Testis (tissue), 2 donors: ENCODE measurements around the gene ADORA1.

ENCODE experiments used
- CTCF ChIP-seq, 3 experiments: fragments of 450-650 bp in 2 of 3; fragments of 200-600 bp in 1 of 3; sonication (generic) in 1 of 3; IDR thresholded peaks; one replicate each; pipeline ENCODE4 v1.5.1; 2016 to 2019; ENCODE audit warnings: antibody characterized with exemption in 3 of 3, mild to moderate bottlenecking in 2 of 3, moderate library complexity in 1 of 3
- POLR2A ChIP-seq: fragments of 450-650 bp; IDR thresholded peaks from one replicate; pipeline ENCODE4 v1.6.1; 2017; ENCODE audit warnings: antibody characterized with exemption, mild to moderate bottlenecking, moderate library complexity

- TF ChIP-seq CTCF (IDR thresholded peaks at IDR 0.05) (no peak), POLR2A (no peak)
Observed at GRCh38 chr1:203103216-203103615, 24.3 kb upstream of the ADORA1 start.
